Endothelial cell of umbilical vein (primary cell): Measurements from ENCODE around the gene SCN5A. TPM values are rescaled to one million over a fixed set of nuclear protein-coding genes. Genes with fewer than 3 reads are reported as not detected.

ENCODE experiments used
- BruUV-seq: library from RNA; stranded (reverse); fragments of 400-500 nt; replicated peaks from 2 replicates; lab custom pipeline; 2021; lab: Mats Ljungman, UMichigan
- CTCF ChIA-PET: fragments of 300-600, 350-600 bp; sonication (Branson Sonifier 250); formaldehyde crosslinking; loops from one replicate; lab custom pipeline; 2021; ENCODE audit warnings: antibody characterized with exemption, inconsistent platforms; lab: Charles Lee
- POLR2A ChIA-PET: fragments of 300-600, 350-600 bp; sonication (Branson Sonifier 250); formaldehyde crosslinking; loops from one replicate; lab custom pipeline; 2021; ENCODE audit warnings: antibody characterized with exemption, inconsistent platforms; lab: Charles Lee
- DNase-seq: peaks from one replicate; pipeline ENCODE4 v3.0.0-alpha.2; 2011; ENCODE audit warnings: low read depth, low spot score
- FAIRE-seq: peaks from 2 replicates; lab custom pipeline; 2011; peaks lifted over from hg19 to GRCh38; lab: Jason Lieb, UNC
- H2AFZ ChIP-seq: 2 replicates; pipeline ENCODE4 v1.6.0; 2012; ENCODE audit warnings: low read depth, low read length, control low read depth, inconsistent platforms
- H3K27ac ChIP-seq: 2 replicates; pipeline ENCODE4 v1.5.1; 2011; ENCODE audit warnings: low read depth, mild to moderate bottlenecking, control low read depth, low read length, moderate library complexity; ENCODE audit not compliant: insufficient read depth
- H3K27me3 ChIP-seq, 2 experiments: 2 replicates each; pipeline versions ENCODE4 v1.6.0 to v1.6.1; 2011; ENCODE audit warnings: low read length in 2 of 2, mixed read lengths in 1 of 2; ENCODE audit not compliant: control insufficient read depth in 2 of 2, insufficient read depth in 2 of 2
- H3K36me3 ChIP-seq, 2 experiments: 2 replicates in 1 of 2; 3 replicates in 1 of 2; pipeline ENCODE4 v1.5.1; 2011; ENCODE audit warnings: low read length in 2 of 2, mild to moderate bottlenecking in 1 of 2, moderate library complexity in 1 of 2; ENCODE audit not compliant: control insufficient read depth in 2 of 2, insufficient read depth in 2 of 2; ENCODE audit errors: extremely low read depth in 1 of 2
- H3K4me1 ChIP-seq: 3 replicates; pipeline ENCODE4 v1.5.1; 2011; ENCODE audit warnings: mild to moderate bottlenecking, low read length; ENCODE audit not compliant: control insufficient read depth, insufficient read depth; ENCODE audit errors: extremely low read depth
- H3K4me2 ChIP-seq: 2 replicates; pipeline ENCODE4 v1.6.1; 2011; ENCODE audit warnings: low read length, control low read depth, mixed read lengths; ENCODE audit not compliant: insufficient read depth
- H3K4me3 ChIP-seq, 3 experiments: fragments of 200-600 bp in 1 of 3; sonication (generic), shearing (Covaris generic) in 1 of 3; replicated peaks in 1 of 3; 2 replicates each; pipeline ENCODE4 v1.5.1; 2011 to 2016; ENCODE audit warnings: control low read depth in 3 of 3, low read length in 3 of 3, mild to moderate bottlenecking in 2 of 3, inconsistent platforms in 1 of 3, low read depth in 1 of 3, moderate library complexity in 1 of 3; ENCODE audit not compliant: insufficient read depth in 1 of 3
- H3K79me2 ChIP-seq: 2 replicates; pipeline ENCODE4 v1.6.0; 2012; ENCODE audit warnings: low read length, inconsistent platforms; ENCODE audit not compliant: control insufficient read depth, insufficient read depth
- H3K9ac ChIP-seq: replicated peaks from 2 replicates; pipeline ENCODE3; 2011; ENCODE audit warnings: low read length, control low read depth; ENCODE audit not compliant: insufficient read depth; ENCODE audit errors: extremely low read depth
- H3K9me1 ChIP-seq: replicated peaks from 3 replicates; pipeline ENCODE4 v1.6.0; 2011; ENCODE audit warnings: mild to moderate bottlenecking, low read length; ENCODE audit not compliant: control insufficient read depth, insufficient read depth; ENCODE audit errors: extremely low read depth
- H3K9me3 ChIP-seq: replicated peaks from 2 replicates; pipeline ENCODE4 v1.5.1; 2012; ENCODE audit warnings: low read length, inconsistent platforms; ENCODE audit not compliant: control insufficient read depth, insufficient read depth
- H4K20me1 ChIP-seq: replicated peaks from 2 replicates; pipeline ENCODE3; 2011; ENCODE audit warnings: mild to moderate bottlenecking, low read length; ENCODE audit not compliant: control insufficient read depth, insufficient read depth; ENCODE audit errors: extremely low read depth
- EZH2 ChIP-seq: IDR thresholded peaks from 2 replicates; pipeline ENCODE4 v1.6.1; 2012; ENCODE audit warnings: borderline replicate concordance, low read depth, mild to moderate bottlenecking, moderate library complexity, low read length, inconsistent platforms; ENCODE audit not compliant: severe bottlenecking
- FOS ChIP-seq: IDR thresholded peaks from 2 replicates; pipeline ENCODE4 v1.6.1; 2011; ENCODE audit warnings: mild to moderate bottlenecking, low read length, moderate library complexity, borderline replicate concordance; ENCODE audit not compliant: insufficient read depth
- GATA2 ChIP-seq: IDR thresholded peaks from 2 replicates; pipeline ENCODE4 v1.7.0; 2011; ENCODE audit warnings: low read depth, mild to moderate bottlenecking, moderate library complexity, mixed read lengths, low read length; ENCODE audit not compliant: insufficient read length, insufficient read depth
- JUN ChIP-seq: IDR thresholded peaks from 2 replicates; pipeline ENCODE4 v1.6.1; 2011; ENCODE audit warnings: borderline replicate concordance, low read depth; ENCODE audit not compliant: insufficient read length, insufficient read depth
- MAX ChIP-seq: IDR thresholded peaks from 2 replicates; pipeline ENCODE4 v1.6.1; 2011; ENCODE audit not compliant: insufficient read depth, insufficient read length
- MYC ChIP-seq: IDR thresholded peaks from one replicate; pipeline ENCODE4 v1.6.1; 2011; ENCODE audit warnings: mild to moderate bottlenecking, low read depth, low read length
- POLR2A ChIP-seq: IDR thresholded peaks from 2 replicates; pipeline ENCODE4 v1.6.1; 2012; ENCODE audit warnings: low read depth, mild to moderate bottlenecking, control low read depth, low read length
- POLR2AphosphoS5 ChIP-seq: IDR thresholded peaks from 2 replicates; pipeline ENCODE4 v1.6.1; 2012; ENCODE audit warnings: low read depth, mild to moderate bottlenecking, control low read depth, low read length, moderate library complexity; ENCODE audit not compliant: insufficient read depth
- dilution Hi-C: fragments of 300-500 bp; cut with MboI; formaldehyde crosslinking; loops from one replicate; pipeline ENCODE4 v1.15.0; 2019; ENCODE audit warnings: low sequenced_read_pairs; ENCODE audit not compliant: extremely low pct_ligation_motif_present
- intact Hi-C: fragments of 100-400 bp; cut with micrococcal nuclease; formaldehyde crosslinking; loops from one replicate; pipeline ENCODE4 v1.10.0; 2022
- polyA plus RNA-seq, 4 experiments: library from polyadenylated mRNA; depleted of rRNA in 3 of 4; stranded (reverse) in 3 of 4; unstranded in 1 of 4; fragments of >200 nt; gene quantifications; 2 replicates each; pipeline versions ENCODE4 v1.2.1 to v1.2.3, GENCODE V29; 2011 to 2012; ENCODE audit warnings: missing spikeins in 1 of 4
- total RNA-seq: library from RNA; stranded (reverse); gene quantifications from 2 replicates; pipeline ENCODE4 v1.2.3, GENCODE V29; 2021

Gene SCN5A
- total and polyA plus RNA-seq, 2 donors (not counting 3 experiments of a cell fraction or from before 2014, with no cell fraction given): 2.7 to 20.0 TPM

DNA sequence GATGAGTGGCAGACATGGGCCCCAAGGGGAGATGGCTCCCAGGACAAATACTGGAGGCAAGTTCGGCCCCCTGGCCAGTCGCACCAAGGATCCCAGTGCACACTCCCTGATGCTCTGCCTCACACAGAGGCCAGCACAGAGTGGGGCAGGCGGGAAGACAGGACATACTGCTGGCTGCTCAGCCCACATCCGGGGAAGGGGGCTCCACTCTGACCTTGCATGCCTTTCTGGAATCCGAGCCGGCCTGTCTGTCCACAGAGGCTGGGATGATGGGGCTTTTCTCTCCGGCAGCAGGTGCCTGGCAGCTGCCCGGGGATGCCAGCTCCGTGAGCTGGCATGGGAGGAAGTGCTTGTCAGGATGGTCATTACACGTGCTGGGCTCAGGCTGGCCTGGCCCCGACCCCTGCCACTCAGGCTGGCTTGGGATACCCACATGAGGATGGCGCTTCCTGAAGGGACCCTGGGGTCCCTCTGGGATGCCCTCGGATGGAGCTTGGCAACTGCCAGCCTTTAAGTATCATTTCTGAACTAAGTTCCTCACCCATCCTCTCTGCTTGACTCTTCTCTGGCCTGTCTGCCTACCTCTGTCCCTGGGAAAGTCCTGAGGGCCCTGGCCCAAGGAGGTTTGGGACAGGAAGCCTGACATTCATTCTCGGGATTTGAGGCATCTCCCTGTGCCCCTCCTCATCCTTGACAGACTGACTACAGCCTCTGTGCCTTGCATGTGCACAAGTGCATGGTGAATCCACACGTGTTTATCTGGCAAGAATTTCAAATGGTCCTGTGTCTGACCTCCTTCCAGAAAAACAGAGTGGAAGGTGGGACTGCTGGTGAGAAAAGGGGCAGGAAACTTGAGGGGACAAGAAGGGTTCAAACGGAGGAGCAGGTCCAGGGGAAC is 106.8 kb downstream of the SCN5A start:
- DNase-seq: no peak
- Histone ChIP-seq H3K36me3 (no peaks in the 10 kb centered on the region), H3K27me3 (no peaks in the 10 kb centered on the region), H3K9me1 (no peaks in the 10 kb centered on the region), H3K9ac (no peak overlapping the region), H3K4me3 (no peak overlapping the region), H3K4me2 (no peak overlapping the region), H4K20me1 (no peaks in the 10 kb centered on the region), H3K79me2 (no peaks in the 10 kb centered on the region), H3K27ac (no peak overlapping the region), H3K4me1 (no peaks in the 10 kb centered on the region), H2AFZ (no peak overlapping the region), H3K9me3 (no peaks in the 10 kb centered on the region)
- intact Hi-C loops: no loop called here
- FAIRE-seq: no peak
- dilution Hi-C loops: no loop called here
- TF ChIP-seq MAX: no peak
- TF ChIP-seq EZH2: no peak
- no peak for TF ChIP-seq POLR2A
- no peak for TF ChIP-seq POLR2AphosphoS5
- no peak for TF ChIP-seq MYC
- TF ChIP-seq FOS: no peak
- no peak for TF ChIP-seq JUN
- TF ChIP-seq GATA2: no peak
- POLR2A ChIA-PET: no interaction called here
- no TSS peak for BruUV-seq
- CTCF ChIA-PET: interaction anchor here (3.3 kb wide), 1 partner anchor 22 kb away, joined by 13 read pairs; no protein-coding TSS in a partner anchor
